GM12878 (cell line): ENCODE results near the gene LDLRAD4.

Experiments used
- CEBPB ChIP-seq, 2 experiments: fragments of 150-350 bp in 1 of 2; IDR thresholded peaks; 2 replicates each; pipeline ENCODE4 v1.6.1; 2012 to 2014; ENCODE audit warnings: low read depth in 2 of 2, low read length in 2 of 2, borderline replicate concordance in 1 of 2, inconsistent platforms in 1 of 2
- CTCF ChIP-seq, 3 experiments: IDR thresholded peaks in 2 of 3; conservative IDR thresholded peaks in 1 of 3; 2 replicates each; pipeline ENCODE4 v1.5.1; 2011; ENCODE audit warnings: low read depth in 3 of 3, low read length in 3 of 3, mild to moderate bottlenecking in 3 of 3, control low read depth in 2 of 3, moderate library complexity in 2 of 3, inconsistent platforms in 1 of 3, mixed read lengths in 1 of 3; ENCODE audit not compliant: control insufficient read depth in 2 of 3, insufficient read depth in 1 of 3; ENCODE audit errors: extremely low read depth in 1 of 3
- EP300 ChIP-seq, 2 experiments: fragments of 150-350 bp in 1 of 2; IDR thresholded peaks; 2 replicates each; pipeline ENCODE4 v1.6.1; 2011 to 2012; ENCODE audit warnings: low read depth in 2 of 2, low read length in 2 of 2, borderline replicate concordance in 1 of 2, improper control_type of control experiment in 1 of 2, inconsistent platforms in 1 of 2; ENCODE audit not compliant: control insufficient read depth in 1 of 2
- MAX ChIP-seq: IDR thresholded peaks from 2 replicates; pipeline ENCODE4 v1.6.1; 2012; ENCODE audit warnings: low read depth, low read length, improper control_type of control experiment
- NR2F1 ChIP-seq: fragments of 450-650 bp; conservative IDR thresholded peaks from 2 replicates; pipeline ENCODE4 v1.6.1; 2017; ENCODE audit warnings: mild to moderate bottlenecking
- POLR2A ChIP-seq: IDR thresholded peaks from 2 replicates; pipeline ENCODE4 v1.6.1; 2011; ENCODE audit warnings: low read depth, mild to moderate bottlenecking, low read length
- SP1 ChIP-seq: IDR thresholded peaks from one replicate; pipeline ENCODE4 v1.6.1; 2011; ENCODE audit warnings: low read depth, low read length
- TAF1 ChIP-seq: IDR thresholded peaks from 2 replicates; pipeline ENCODE4 v1.6.1; 2011; ENCODE audit warnings: mild to moderate bottlenecking, low read depth, low read length, borderline replicate concordance

DNA sequence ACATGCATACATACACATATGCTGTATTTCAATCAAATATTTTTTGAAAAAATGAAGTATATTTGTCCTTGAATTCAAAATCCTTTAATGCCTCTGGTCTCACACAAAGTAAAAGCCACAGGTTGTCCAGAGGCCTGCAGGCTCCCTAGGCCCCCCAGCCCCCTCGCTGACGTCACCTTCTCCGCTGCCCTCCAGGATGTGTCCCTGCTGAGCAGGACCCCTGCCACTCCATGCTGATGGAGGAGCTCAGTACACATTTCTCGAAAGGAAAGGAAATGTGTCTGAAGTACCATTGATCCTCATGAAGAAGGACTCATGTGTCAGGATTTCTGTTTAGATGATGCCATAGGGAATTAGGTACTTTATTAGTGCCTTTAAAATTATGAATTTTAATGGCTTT lies 212.1 kb downstream of the LDLRAD4 start:
- no peak for TF ChIP-seq POLR2A
- no peak for TF ChIP-seq SP1
- no peak for TF ChIP-seq MAX
- no peak for TF ChIP-seq EP300 (IDR thresholded peaks at IDR 0.05; ENCODE audit: borderline replicate concordance in 1 of 2, control insufficient read depth in 1 of 2, low read depth in 2 of 2, low read length in 2 of 2)
- TF ChIP-seq NR2F1: no peak
- TF ChIP-seq TAF1: no peak
- TF ChIP-seq CTCF (IDR thresholded peaks at IDR 0.05 in 2 of 3, conservative IDR thresholded peaks at IDR 0.05 in 1 of 3; ENCODE audit: control insufficient read depth in 2 of 3, extremely low read depth in 1 of 3, insufficient read depth in 1 of 3, low read depth in 3 of 3, low read length in 3 of 3): no peak
- no peak for TF ChIP-seq CEBPB (IDR thresholded peaks at IDR 0.05; ENCODE audit: borderline replicate concordance in 1 of 2, low read depth in 2 of 2, low read length in 2 of 2)
